GM23248 (cell line): Measurements from ENCODE around the gene SKAP1.

ENCODE experiments used
- EZH2 ChIP-seq: fragments of 200-600 bp; sonication (generic); IDR thresholded peaks from 2 replicates; pipeline ENCODE4 v1.6.1; 2018; ENCODE audit warnings: antibody characterized with exemption, mild to moderate bottlenecking; ENCODE audit not compliant: insufficient read depth, poor library complexity, severe bottlenecking
- EZH2phosphoT487 ChIP-seq: fragments of 200-600 bp; sonication (generic); IDR thresholded peaks from 2 replicates; pipeline ENCODE4 v1.6.1; 2018; ENCODE audit warnings: antibody characterized with exemption, moderate library complexity, mild to moderate bottlenecking, low read depth; ENCODE audit not compliant: insufficient read depth

GRCh38 chr17:48413613-48414405 is 16.2 kb downstream of the SKAP1 start:
- TF ChIP-seq EZH2phosphoT487 = no peak
- no peak for TF ChIP-seq EZH2
